H9 (cell line): ENCODE measurements around the gene RPS6KA4. TPM values are rescaled to one million over a fixed set of nuclear protein-coding genes. Genes with fewer than 3 reads are reported as not detected.

Experiments
- DNase-seq: peaks from one replicate; pipeline ENCODE4 v3.0.0-alpha.2; 2017
- H2AFZ ChIP-seq: one replicate; pipeline ENCODE4 v1.6.1; 2013; ENCODE audit warnings: mild to moderate bottlenecking, low read length, control low read depth, moderate library complexity
- H2AK5ac ChIP-seq: 2 replicates; pipeline ENCODE4 v1.6.1; 2013; ENCODE audit warnings: low read length, control low read depth, mixed read lengths; ENCODE audit not compliant: insufficient read length
- H2BK120ac ChIP-seq: one replicate; pipeline ENCODE4 v1.6.1; 2013; ENCODE audit warnings: low read depth, mild to moderate bottlenecking, low read length, control low read depth, inconsistent platforms; ENCODE audit not compliant: poor library complexity, severe bottlenecking
- H2BK12ac ChIP-seq: 2 replicates; pipeline ENCODE4 v1.6.1; 2013; ENCODE audit warnings: low read length, control low read depth, mixed read lengths, low read depth; ENCODE audit not compliant: insufficient read length
- H2BK15ac ChIP-seq: 2 replicates; pipeline ENCODE4 v1.6.1; 2013; ENCODE audit warnings: low read depth, low read length, control low read depth
- H2BK20ac ChIP-seq: one replicate; pipeline ENCODE4 v1.6.1; 2013; ENCODE audit warnings: low read depth, mild to moderate bottlenecking, low read length, control low read depth, inconsistent platforms; ENCODE audit not compliant: poor library complexity, severe bottlenecking
- H2BK5ac ChIP-seq: 2 replicates; pipeline ENCODE4 v1.6.1; 2013; ENCODE audit warnings: low read length, control low read depth, mixed read lengths; ENCODE audit not compliant: insufficient read length
- H3K14ac ChIP-seq: 2 replicates; pipeline ENCODE4 v1.6.1; 2013; ENCODE audit warnings: low read length, control low read depth; ENCODE audit not compliant: insufficient read depth
- H3K18ac ChIP-seq: 2 replicates; pipeline ENCODE4 v1.6.1; 2013; ENCODE audit warnings: low read depth, mild to moderate bottlenecking, mixed read lengths, low read length, control low read depth; ENCODE audit not compliant: insufficient read length
- H3K23ac ChIP-seq: 2 replicates; pipeline ENCODE4 v1.6.1; 2013; ENCODE audit warnings: low read length, control low read depth, mixed read lengths, low read depth; ENCODE audit not compliant: insufficient read length
- H3K23me2 ChIP-seq: 2 replicates; pipeline ENCODE4 v1.6.1; 2013; ENCODE audit warnings: low read depth, mild to moderate bottlenecking, mixed read lengths, low read length, control low read depth; ENCODE audit not compliant: insufficient read length, poor library complexity, severe bottlenecking
- H3K27ac ChIP-seq: 2 replicates; pipeline ENCODE4 v1.5.1; 2013; ENCODE audit warnings: low read length, control low read depth, mixed read lengths, low read depth; ENCODE audit not compliant: insufficient read length
- H3K27me3 ChIP-seq: 2 replicates; pipeline ENCODE4 v1.6.1; 2013; ENCODE audit warnings: low read length, control low read depth, inconsistent platforms; ENCODE audit not compliant: insufficient read depth
- H3K4ac ChIP-seq: 2 replicates; pipeline ENCODE4 v1.6.1; 2013; ENCODE audit warnings: low read depth, mild to moderate bottlenecking, control low read depth, inconsistent platforms, low read length, moderate library complexity
- H3K4me1 ChIP-seq: 2 replicates; pipeline ENCODE4 v1.6.1; 2013; ENCODE audit warnings: low read length, control low read depth, inconsistent platforms; ENCODE audit not compliant: insufficient read depth
- H3K4me2 ChIP-seq: 2 replicates; pipeline ENCODE4 v1.6.1; 2013; ENCODE audit warnings: low read length, control low read depth, mixed read lengths; ENCODE audit not compliant: insufficient read length, insufficient read depth
- H3K56ac ChIP-seq: 2 replicates; pipeline ENCODE4 v1.6.1; 2013; ENCODE audit warnings: low read depth, mild to moderate bottlenecking, mixed read lengths, low read length, control low read depth; ENCODE audit not compliant: insufficient read length
- H3K79me1 ChIP-seq: 2 replicates; pipeline ENCODE4 v1.6.1; 2013; ENCODE audit warnings: low read depth, mild to moderate bottlenecking, moderate library complexity, low read length, control low read depth, inconsistent platforms; ENCODE audit not compliant: insufficient read depth, poor library complexity, severe bottlenecking
- H3K79me2 ChIP-seq: 2 replicates; pipeline ENCODE4 v1.6.1; 2013; ENCODE audit warnings: low read length, control low read depth, inconsistent platforms; ENCODE audit not compliant: insufficient read depth
- H3K9ac ChIP-seq: 2 replicates; pipeline ENCODE4 v1.6.1; 2013; ENCODE audit warnings: low read length, control low read depth, mixed read lengths; ENCODE audit not compliant: insufficient read length; ENCODE audit errors: extremely low read depth
- H3K9me3 ChIP-seq: one replicate; pipeline ENCODE4 v1.6.1; 2013; ENCODE audit warnings: low read depth, low read length, inconsistent platforms; ENCODE audit not compliant: control insufficient read depth
- H3T11ph ChIP-seq: one replicate; pipeline ENCODE4 v1.6.1; 2013; ENCODE audit warnings: mild to moderate bottlenecking, low read length, control low read depth, inconsistent platforms
- H4K20me1 ChIP-seq: one replicate; pipeline ENCODE4 v1.6.1; 2013; ENCODE audit not compliant: control insufficient read depth, insufficient read length, insufficient read depth
- H4K5ac ChIP-seq: 2 replicates; pipeline ENCODE4 v1.6.1; 2013; ENCODE audit warnings: low read depth, mild to moderate bottlenecking, mixed read lengths, low read length, control low read depth; ENCODE audit not compliant: insufficient read length
- H4K8ac ChIP-seq: replicated peaks from 2 replicates; pipeline ENCODE4 v1.6.1; 2013; ENCODE audit warnings: low read length, control low read depth, mixed read lengths, low read depth; ENCODE audit not compliant: insufficient read length
- H4K91ac ChIP-seq: 2 replicates; pipeline ENCODE4 v1.6.1; 2013; ENCODE audit warnings: low read depth, mild to moderate bottlenecking, moderate library complexity, mixed read lengths, low read length, control low read depth; ENCODE audit not compliant: insufficient read length
- H3K27ac Mint-ChIP-seq, 3 experiments: 2 replicates in 2 of 3; 3 replicates in 1 of 3; pipeline ENCODE4 v1.8.0; 2020 to 2021; ENCODE audit warnings: mixed read lengths in 3 of 3, mild to moderate bottlenecking in 1 of 3, moderate library complexity in 1 of 3
- H3K27me3 Mint-ChIP-seq: 2 replicates; pipeline ENCODE4 v1.8.0; 2021; ENCODE audit warnings: low read depth, mild to moderate bottlenecking, moderate library complexity, mixed read lengths
- H3K36me3 Mint-ChIP-seq, 3 experiments: 2 replicates in 2 of 3; 3 replicates in 1 of 3; pipeline ENCODE4 v1.8.0; 2020 to 2021; ENCODE audit warnings: low read depth in 3 of 3, mixed read lengths in 3 of 3; ENCODE audit not compliant: insufficient read depth in 1 of 3
- H3K4me1 Mint-ChIP-seq, 2 experiments: 2 replicates each; pipeline ENCODE4 v1.8.0; 2020; ENCODE audit warnings: mixed read lengths in 2 of 2
- H3K4me3 Mint-ChIP-seq, 2 experiments: 2 replicates in 1 of 2; 3 replicates in 1 of 2; pipeline ENCODE4 v1.8.0; 2020 to 2021; ENCODE audit warnings: mild to moderate bottlenecking in 2 of 2, mixed read lengths in 2 of 2, moderate library complexity in 1 of 2
- H3K9me3 Mint-ChIP-seq, 2 experiments: 2 replicates in 1 of 2; 3 replicates in 1 of 2; pipeline ENCODE4 v1.8.0; 2020; ENCODE audit warnings: mild to moderate bottlenecking in 2 of 2, mixed read lengths in 2 of 2, moderate library complexity in 1 of 2
- WGBS: extraction: QIAGEN DNeasy Blood & Tissue Kit; methylation state at CpG from one replicate; pipeline ENCODE4 v1.1.7; 2013; ENCODE audit warnings: missing lambda C conversion rate, low lambda C conversion rate, mixed read lengths; ENCODE audit not compliant: insufficient read length; ENCODE audit errors: extremely low coverage; 5-methylcytosine and 5-hydroxymethylcytosine counted together
- total RNA-seq: library from RNA; stranded (reverse); gene quantifications from 2 replicates; pipeline ENCODE4 v1.2.1, GENCODE V29; 2021
- TF ChIP-seq, protein P1 (sequence below): fragments of 200-600 bp; sonication (generic); conservative IDR thresholded peaks from 3 replicates; pipeline ENCODE4 v1.8.0; 2021; ENCODE audit warnings: antibody characterized with exemption, mild to moderate bottlenecking

Gene RPS6KA4
- total RNA-seq, 1 experiment from 2014 or later, result 10.8 TPM

GRCh38 chr11:64331569-64332371 lies 27.2 kb upstream of the RPS6KA4 start:
- Histone ChIP-seq H4K20me1 (no peaks in the 10 kb centered on the region), H3K27me3 (no peaks in the 10 kb centered on the region), H3K9ac (no peak overlapping the region), H4K8ac (no peak overlapping the region), H2BK120ac (no peak overlapping the region), H2BK5ac (no peak overlapping the region), H2AK5ac (no peak overlapping the region), H2BK12ac (no peak overlapping the region), H3K56ac (no peak overlapping the region), H3K14ac (no peak overlapping the region), H3K9me3 (no peaks in the 10 kb centered on the region), H2BK15ac (no peak overlapping the region), H3K23me2 (no peaks in the 10 kb centered on the region), H3K27ac (no peak overlapping the region), H3K18ac (no peak overlapping the region), H3K4me2 (no peak overlapping the region), H3K23ac (no peak overlapping the region), H3K4ac (no peak overlapping the region), H3K4me1 (peaks cover 2% of the 10 kb centered on the region; the same call in 1 of the 2 replicates), H3K79me1 (no peaks in the 10 kb centered on the region), H4K91ac (no peak overlapping the region), H3K79me2 (no peaks in the 10 kb centered on the region), H2BK20ac (no peak overlapping the region), H3T11ph (no peak overlapping the region), H4K5ac (no peak overlapping the region), H2AFZ (no peak overlapping the region)
- peak overlapping the region in 2 of 3 experiments; percentile 4 to 25; a peak in 3 of 7 replicates for H3K27ac Mint-ChIP-seq
- H3K27me3 Mint-ChIP-seq, result peaks cover 5% of the 10 kb centered on the region
- peaks cover 12 to 15% of the 10 kb centered on the region in 2 experiments for H3K4me1 Mint-ChIP-seq
- H3K4me3 Mint-ChIP-seq, result no peak overlapping the region
- WGBS, result 100% methylated on average over 1 of the region's 20 CpGs
- no peaks in the 10 kb centered on the region for H3K36me3 Mint-ChIP-seq
- TF ChIP-seq, protein P1, sequence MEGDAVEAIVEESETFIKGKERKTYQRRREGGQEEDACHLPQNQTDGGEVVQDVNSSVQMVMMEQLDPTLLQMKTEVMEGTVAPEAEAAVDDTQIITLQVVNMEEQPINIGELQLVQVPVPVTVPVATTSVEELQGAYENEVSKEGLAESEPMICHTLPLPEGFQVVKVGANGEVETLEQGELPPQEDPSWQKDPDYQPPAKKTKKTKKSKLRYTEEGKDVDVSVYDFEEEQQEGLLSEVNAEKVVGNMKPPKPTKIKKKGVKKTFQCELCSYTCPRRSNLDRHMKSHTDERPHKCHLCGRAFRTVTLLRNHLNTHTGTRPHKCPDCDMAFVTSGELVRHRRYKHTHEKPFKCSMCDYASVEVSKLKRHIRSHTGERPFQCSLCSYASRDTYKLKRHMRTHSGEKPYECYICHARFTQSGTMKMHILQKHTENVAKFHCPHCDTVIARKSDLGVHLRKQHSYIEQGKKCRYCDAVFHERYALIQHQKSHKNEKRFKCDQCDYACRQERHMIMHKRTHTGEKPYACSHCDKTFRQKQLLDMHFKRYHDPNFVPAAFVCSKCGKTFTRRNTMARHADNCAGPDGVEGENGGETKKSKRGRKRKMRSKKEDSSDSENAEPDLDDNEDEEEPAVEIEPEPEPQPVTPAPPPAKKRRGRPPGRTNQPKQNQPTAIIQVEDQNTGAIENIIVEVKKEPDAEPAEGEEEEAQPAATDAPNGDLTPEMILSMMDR, result peak; percentile 62
- DNase-seq, result peak; percentile 73
- H3K9me3 Mint-ChIP-seq, result no peaks in the 10 kb centered on the region
